Calu3 (cell line): Measurements from ENCODE around the gene PPFIA2. TPM values are rescaled to one million over a fixed set of nuclear protein-coding genes. Genes with fewer than 3 reads are reported as not detected.
"Not testable (repeated sequence)": the region's sequence is repeated elsewhere in the genome, so short reads cannot be mapped to it uniquely, and the experiment has no call there.

Source experiments
- BruUV-seq: library from RNA; stranded (reverse); fragments of 400-500 nt; replicated peaks from 2 replicates; lab custom pipeline; 2021; lab: Mats Ljungman, UMichigan
- CTCF ChIA-PET: fragments of 300-600 bp; sonication (Branson Sonifier 250); formaldehyde crosslinking; loops from one replicate; lab custom pipeline; 2022; ENCODE audit warnings: antibody characterized with exemption; lab: Charles Lee
- DNase-seq: peaks from one replicate; pipeline ENCODE4 v3.0.0; 2022
- H3K27ac Mint-ChIP-seq: one replicate; pipeline ENCODE4 v1.8.0; 2022; ENCODE audit warnings: mixed read lengths; ENCODE audit not compliant: unreplicated experiment
- H3K27me3 Mint-ChIP-seq: one replicate; pipeline ENCODE4 v1.8.0; 2022; ENCODE audit warnings: mixed read lengths; ENCODE audit not compliant: unreplicated experiment
- H3K36me3 Mint-ChIP-seq: one replicate; pipeline ENCODE4 v1.8.0; 2022; ENCODE audit warnings: mild to moderate bottlenecking, moderate library complexity, mixed read lengths; ENCODE audit not compliant: insufficient read depth, unreplicated experiment
- H3K4me1 Mint-ChIP-seq: one replicate; pipeline ENCODE4 v1.8.0; 2022; ENCODE audit warnings: mild to moderate bottlenecking, low read depth, mixed read lengths; ENCODE audit not compliant: unreplicated experiment
- H3K4me3 Mint-ChIP-seq: one replicate; pipeline ENCODE4 v1.8.0; 2022; ENCODE audit warnings: mild to moderate bottlenecking, low read depth, moderate library complexity, mixed read lengths; ENCODE audit not compliant: unreplicated experiment
- H3K9me3 Mint-ChIP-seq: one replicate; pipeline ENCODE4 v1.8.0; 2022; ENCODE audit warnings: low read depth, mixed read lengths; ENCODE audit not compliant: unreplicated experiment
- intact Hi-C: fragments of 100-400 bp; cut with micrococcal nuclease; formaldehyde crosslinking; loops from one replicate; pipeline ENCODE4 v1.10.0; 2022; ENCODE audit not compliant: unreplicated experiment
- total RNA-seq: library from RNA; stranded (reverse); gene quantifications from 2 replicates; pipeline ENCODE4 v1.2.3, GENCODE V29; 2022
- TF ChIP-seq, protein P1 (sequence below): fragments of 200-600 bp; IDR thresholded peaks from one replicate; pipeline ENCODE4 v1.8.0; 2022; ENCODE audit warnings: antibody characterized with exemption; ENCODE audit not compliant: unreplicated experiment

PPFIA2 gene
- total RNA-seq, 1 experiment from 2014 or later, result 0.07 TPM

DNA sequence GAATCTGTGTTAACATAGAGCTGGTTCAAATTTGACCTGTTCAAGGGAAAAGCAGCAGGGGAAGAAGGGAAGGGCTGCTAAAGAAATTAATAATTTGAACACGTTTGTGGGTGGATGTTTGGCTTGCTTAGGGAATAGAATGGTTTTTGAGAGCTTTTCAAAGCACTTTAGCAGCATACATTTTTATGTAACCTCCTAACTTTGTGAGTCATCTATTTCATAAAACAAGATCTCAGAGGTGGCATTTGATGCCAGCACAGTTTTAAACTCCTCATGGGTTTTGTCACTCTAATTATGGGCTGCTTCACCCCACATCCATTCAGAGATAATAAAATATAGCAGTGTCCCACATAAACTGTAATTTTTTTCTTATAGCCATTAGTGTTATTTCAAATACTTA lies 537.5 kb downstream of the PPFIA2 start:
- H3K4me3 Mint-ChIP-seq, result no peak overlapping the region
- H3K27me3 Mint-ChIP-seq, result no peaks in the 10 kb centered on the region
- no peaks in the 10 kb centered on the region for H3K9me3 Mint-ChIP-seq
- intact Hi-C loops, result no loop called here
- H3K27ac Mint-ChIP-seq, result no peak overlapping the region
- TF ChIP-seq, protein P1, sequence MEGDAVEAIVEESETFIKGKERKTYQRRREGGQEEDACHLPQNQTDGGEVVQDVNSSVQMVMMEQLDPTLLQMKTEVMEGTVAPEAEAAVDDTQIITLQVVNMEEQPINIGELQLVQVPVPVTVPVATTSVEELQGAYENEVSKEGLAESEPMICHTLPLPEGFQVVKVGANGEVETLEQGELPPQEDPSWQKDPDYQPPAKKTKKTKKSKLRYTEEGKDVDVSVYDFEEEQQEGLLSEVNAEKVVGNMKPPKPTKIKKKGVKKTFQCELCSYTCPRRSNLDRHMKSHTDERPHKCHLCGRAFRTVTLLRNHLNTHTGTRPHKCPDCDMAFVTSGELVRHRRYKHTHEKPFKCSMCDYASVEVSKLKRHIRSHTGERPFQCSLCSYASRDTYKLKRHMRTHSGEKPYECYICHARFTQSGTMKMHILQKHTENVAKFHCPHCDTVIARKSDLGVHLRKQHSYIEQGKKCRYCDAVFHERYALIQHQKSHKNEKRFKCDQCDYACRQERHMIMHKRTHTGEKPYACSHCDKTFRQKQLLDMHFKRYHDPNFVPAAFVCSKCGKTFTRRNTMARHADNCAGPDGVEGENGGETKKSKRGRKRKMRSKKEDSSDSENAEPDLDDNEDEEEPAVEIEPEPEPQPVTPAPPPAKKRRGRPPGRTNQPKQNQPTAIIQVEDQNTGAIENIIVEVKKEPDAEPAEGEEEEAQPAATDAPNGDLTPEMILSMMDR, result no peak
- H3K4me1 Mint-ChIP-seq, result no peaks in the 10 kb centered on the region
- no peak for DNase-seq
- H3K36me3 Mint-ChIP-seq, result no peaks in the 10 kb centered on the region
- BruUV-seq, result no TSS peak
- CTCF ChIA-PET, result interaction anchor here (0.6 kb wide), 1 partner anchor 284 kb away, joined by 4 read pairs; the partner anchor contains the start of gene LIN7A

DNA sequence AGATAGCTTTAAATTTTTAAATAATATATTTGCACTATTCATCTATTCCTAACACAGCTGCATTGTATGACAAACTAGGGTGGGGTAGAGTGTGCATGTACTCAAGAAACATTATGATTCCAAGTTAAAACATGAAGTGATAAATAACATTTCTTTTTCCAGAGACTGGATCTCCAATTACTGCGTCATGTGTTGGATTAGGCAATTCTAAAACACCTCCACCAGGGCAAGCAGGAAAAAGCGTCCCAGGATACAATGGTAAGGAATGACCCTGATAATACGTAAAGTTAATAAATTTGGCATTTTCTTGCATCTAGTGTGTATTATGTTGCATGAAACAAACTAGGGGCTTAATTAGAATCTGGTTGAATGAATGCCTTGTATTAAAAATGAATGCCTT lies 542.4 kb downstream of the PPFIA2 start:
- Mint-ChIP-seq H3K4me3 (no peak overlapping the region), H3K36me3 (no peaks in the 10 kb centered on the region), H3K4me1 (no peaks in the 10 kb centered on the region), H3K9me3 (peaks cover 3% of the 10 kb centered on the region), H3K27me3 (no peaks in the 10 kb centered on the region), H3K27ac (no peak overlapping the region)
- DNase-seq, result no peak
- TF ChIP-seq, protein P1, result no peak
- CTCF ChIA-PET, result interaction anchor here (0.8 kb wide), 1 partner anchor 72 kb away, joined by 3 read pairs; no protein-coding TSS in a partner anchor
- no TSS peak for BruUV-seq
- intact Hi-C loops, result no loop called here

DNA sequence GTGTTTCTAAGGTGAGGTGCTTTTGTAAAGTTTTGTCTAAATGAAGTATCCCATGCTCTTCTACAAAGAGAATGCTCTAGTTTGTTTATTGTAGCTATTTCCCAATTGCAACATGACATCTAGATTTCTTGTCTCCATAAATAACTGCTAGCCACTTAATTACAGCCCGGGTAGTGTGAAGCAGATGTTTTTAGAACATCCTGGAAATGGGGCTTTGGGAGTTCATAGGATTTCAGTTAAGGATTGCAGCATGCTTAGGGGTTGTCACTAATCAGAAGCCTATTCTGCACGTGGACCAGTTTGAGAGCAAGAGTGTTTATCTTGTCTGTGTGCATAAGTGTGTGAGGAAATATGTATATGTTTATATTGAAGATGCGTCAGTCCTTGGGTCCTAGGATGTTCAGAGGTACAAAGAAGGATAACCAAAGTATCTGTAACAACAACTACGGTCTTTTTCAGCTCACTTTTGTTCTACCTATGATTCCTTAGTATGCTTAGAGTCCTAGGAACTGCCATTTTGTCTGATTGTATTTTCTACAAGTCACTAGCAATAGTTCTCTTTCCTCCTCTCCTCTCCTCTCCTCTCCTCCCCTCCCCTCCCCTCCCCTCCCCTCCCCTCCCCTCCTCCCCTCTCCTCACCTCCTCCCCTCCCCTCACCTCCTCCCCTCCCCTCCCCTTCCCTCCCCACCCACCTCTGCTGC lies 546.0 kb downstream of the PPFIA2 start:
- Mint-ChIP-seq H3K36me3 (no peaks in the 10 kb centered on the region), H3K27me3 (no peaks in the 10 kb centered on the region), H3K4me3 (no peak overlapping the region), H3K27ac (no peak overlapping the region), H3K4me1 (no peaks in the 10 kb centered on the region), H3K9me3 (peaks cover 3% of the 10 kb centered on the region)
- intact Hi-C loops, result no loop called here
- DNase-seq, result no peak
- BruUV-seq, result no TSS peak
- CTCF ChIA-PET, result interaction anchor here (0.7 kb wide), 1 partner anchor 888 kb away, joined by 3 read pairs; no protein-coding TSS in a partner anchor
- TF ChIP-seq, protein P1, result no peak

DNA sequence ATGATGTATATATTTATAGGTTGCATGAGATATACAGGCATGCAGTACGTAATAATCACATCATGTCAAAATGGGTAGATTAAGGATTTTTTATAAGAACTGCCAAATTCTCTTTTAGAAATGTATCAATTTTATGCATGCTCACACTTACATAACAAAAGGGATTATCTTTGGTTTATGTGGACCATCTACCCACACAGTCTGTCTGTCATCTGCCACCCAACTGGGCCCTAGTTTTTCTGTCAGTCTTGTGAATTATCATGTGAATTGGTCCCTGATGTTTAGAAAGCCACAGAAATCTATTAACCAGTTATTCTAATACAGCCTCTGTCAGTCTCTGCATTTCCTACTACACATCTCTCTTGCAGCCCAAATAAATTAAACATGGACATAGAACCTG lies 547.8 kb downstream of the PPFIA2 start:
- Mint-ChIP-seq H3K9me3 (peaks cover 3% of the 10 kb centered on the region), H3K36me3 (no peaks in the 10 kb centered on the region), H3K4me3 (no peak overlapping the region), H3K4me1 (no peaks in the 10 kb centered on the region), H3K27ac (no peak overlapping the region), H3K27me3 (no peaks in the 10 kb centered on the region)
- DNase-seq, result no peak
- CTCF ChIA-PET, result no interaction called here
- BruUV-seq, result no TSS peak
- intact Hi-C loops, result no loop called here
- TF ChIP-seq, protein P1, result no peak

DNA sequence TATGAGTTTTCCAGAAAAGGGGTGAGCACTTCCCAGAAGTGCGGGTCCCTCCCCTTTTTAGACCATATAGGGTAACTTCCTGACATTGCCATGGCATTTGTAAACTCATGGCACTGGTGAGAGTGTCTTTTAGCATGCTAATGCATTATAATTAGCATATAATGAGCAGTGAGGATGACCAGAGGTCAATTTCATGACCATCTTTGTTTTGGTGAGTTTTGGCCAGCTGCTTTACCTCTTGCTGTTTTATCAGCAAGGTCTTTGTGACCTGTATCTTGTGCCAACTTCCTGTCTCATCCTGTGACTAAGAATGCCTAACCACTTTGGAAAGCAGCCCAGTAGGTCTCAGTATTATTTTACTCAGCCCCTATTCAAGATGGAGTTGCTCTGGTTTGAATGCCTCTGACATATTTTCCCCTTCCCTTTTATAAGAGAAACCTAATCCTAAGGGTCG lies 549.4 kb downstream of the PPFIA2 start:
- H3K36me3 Mint-ChIP-seq, H3K27ac Mint-ChIP-seq, BruUV-seq, H3K9me3 Mint-ChIP-seq, H3K4me1 Mint-ChIP-seq, H3K27me3 Mint-ChIP-seq, H3K4me3 Mint-ChIP-seq, intact Hi-C loops, CTCF ChIA-PET: not testable (repeated sequence)
- peak; percentile 14 for DNase-seq
